Right lobe of liver (tissue), 6 donors: ENCODE measurements around the gene TMEM151B. TPM values are rescaled to one million over a fixed set of nuclear protein-coding genes. Genes with fewer than 3 reads are reported as not detected.

Experiments
- ATAC-seq, 4 donors: fragments of 200-7000 bp; cut with Tn5 transposase; one replicate each; pipeline ENCODE4 v1.9.1; 2020; ENCODE audit warnings: mild to moderate bottlenecking in 4 of 4, moderate library complexity in 4 of 4
- DNase-seq, 3 donors: peaks; one replicate each; pipeline ENCODE4 v3.0.0-alpha.2; 2020
- H3K27ac ChIP-seq, 3 donors: fragments of 200-600 bp; one replicate each; pipeline ENCODE4 v1.8.0; 2022
- H3K27me3 ChIP-seq, 2 donors: fragments of 200-600 bp; one replicate each; pipeline ENCODE4 v1.8.0; 2022
- H3K36me3 ChIP-seq, 4 donors: fragments of 200-600 bp; sonication (generic) in 1 of 4; one replicate each; pipeline versions ENCODE4 v1.5.1 to v1.8.0; 2017 to 2022; ENCODE audit warnings: control low read depth in 1 of 4
- H3K4me1 ChIP-seq, 4 donors: fragments of 200-600 bp; sonication (generic) in 1 of 4; one replicate each; pipeline versions ENCODE4 v1.5.1 to v1.8.0; 2017 to 2022; ENCODE audit warnings: control low read depth in 1 of 4
- H3K4me3 ChIP-seq, 3 donors: fragments of 200-600 bp; one replicate each; pipeline ENCODE4 v1.8.0; 2022
- H3K9me3 ChIP-seq, 4 donors: fragments of 200-600 bp; sonication (generic) in 1 of 4; one replicate each; pipeline versions ENCODE4 v1.5.1 to v1.8.0; 2017 to 2022; ENCODE audit warnings: control low read depth in 1 of 4
- CTCF ChIP-seq, 4 donors: fragments of 200-600 bp in 3 of 4; fragments of 450-650 bp in 1 of 4; IDR thresholded peaks; one replicate each; pipeline versions ENCODE4 v1.5.1 to v1.8.0; 2016 to 2022; ENCODE audit warnings: antibody characterized with exemption in 4 of 4, mild to moderate bottlenecking in 2 of 4
- POLR2A ChIP-seq: fragments of 450-650 bp; IDR thresholded peaks from one replicate; pipeline ENCODE4 v1.6.1; 2017; ENCODE audit warnings: antibody characterized with exemption, mild to moderate bottlenecking
- WGBS: methylation state at CpG from one replicate; pipeline ENCODE4 v1.1.6; 2018; ENCODE audit warnings: low coverage, low lambda C conversion rate; ENCODE audit not compliant: insufficient coverage; ENCODE audit errors: missing lambda C conversion rate; 5-methylcytosine and 5-hydroxymethylcytosine counted together
- intact Hi-C, 2 donors: fragments of 100-400 bp; cut with DNase I; formaldehyde crosslinking; loops; one replicate each; pipeline versions ENCODE4 v1.11.2 to v1.14.1; 2022
- total RNA-seq, 6 experiments: library from RNA; depleted of rRNA in 2 of 6; stranded (reverse); fragments of >200 nt in 2 of 6; fragmentation: NEBNext Ultra II Directional in 3 of 6; extraction: Animal tissue kit (Norgen Biotek cat#: 25700) in 3 of 6; gene quantifications; one replicate each; pipeline versions ENCODE4 v1.1.0 to v1.2.4, GENCODE V29; 2016 to 2023
- donor health status: DM: no; HTN: yes; CAD: no.
- donor health status: DM: no; HTN: no; CAD: no.
- donor health status: DM: no; HTN: no; CAD: no.
- donor health status: DM: no; HTN: yes; CAD: no.
- donor health status: DM: no; HTN: yes; CAD: no.

TMEM151B gene
- total RNA-seq, 6 experiments from 2014 or later = not detected

GRCh38 chr6:44309092-44309491 is 38.8 kb downstream of the TMEM151B start:
- DNase-seq (no peak), ATAC-seq (no peak)
- Histone ChIP-seq H3K4me3 (no peak overlapping the region), H3K9me3 (no peaks in the 10 kb centered on the region), H3K4me1 (peaks cover 0 to 8% (median 2%) of the 10 kb centered on the region in 4 donors), H3K36me3 (peaks cover 0 to 38% (median 21%) of the 10 kb centered on the region in 4 donors), H3K27me3 (no peaks in the 10 kb centered on the region), H3K27ac (no peak overlapping the region)
- WGBS = no CpG with 5 or more reads among the region's 2 CpGs
- intact Hi-C loops = no loop called here
- TF ChIP-seq CTCF (IDR thresholded peaks at IDR 0.05) = no peak
- TF ChIP-seq POLR2A = no peak

- no peak for TF ChIP-seq CTCF (IDR thresholded peaks at IDR 0.05)
- DNase-seq = no peak
- no peak overlapping the region for H3K27ac ChIP-seq
- peaks cover 0 to 33% (median 18%) of the 10 kb centered on the region in 4 donors for H3K36me3 ChIP-seq
- H3K4me1 ChIP-seq = peaks cover 0 to 8% (median 2%) of the 10 kb centered on the region in 4 donors
- no peak for ATAC-seq
- no peak overlapping the region for H3K4me3 ChIP-seq
- no peaks in the 10 kb centered on the region for H3K27me3 ChIP-seq
- intact Hi-C loops = no loop called here
- H3K9me3 ChIP-seq = no peaks in the 10 kb centered on the region
Measured at GRCh38 chr6:44309631-44310030, 39.4 kb downstream of the TMEM151B start.

- Histone ChIP-seq H3K27ac (no peak overlapping the region), H3K36me3 (peaks cover 0 to 30% (median 15%) of the 10 kb centered on the region in 4 donors), H3K27me3 (no peaks in the 10 kb centered on the region), H3K4me1 (peaks cover 0 to 8% (median 2%) of the 10 kb centered on the region in 4 donors), H3K4me3 (no peak overlapping the region), H3K9me3 (no peaks in the 10 kb centered on the region)
- 95% methylated on average over 2 of the region's 3 CpGs for WGBS
- no peak for ATAC-seq
- no peak for DNase-seq
- TF ChIP-seq CTCF (IDR thresholded peaks at IDR 0.05) (no peak), POLR2A (no peak)
- intact Hi-C loops = no loop called here
Measured at GRCh38 chr6:44310241-44310640, 40.0 kb downstream of the TMEM151B start.

GRCh38 chr6:44311304-44311703 is 41.1 kb downstream of the TMEM151B start:
- Histone ChIP-seq H3K27me3 (no peaks in the 10 kb centered on the region), H3K4me1 (peaks cover 0 to 8% (median 2%) of the 10 kb centered on the region in 4 donors), H3K36me3 (peaks cover 0 to 25% (median 14%) of the 10 kb centered on the region in 4 donors), H3K4me3 (no peak overlapping the region), H3K27ac (no peak overlapping the region), H3K9me3 (no peaks in the 10 kb centered on the region)
- no CpG with 5 or more reads among the region's 2 CpGs for WGBS
- no peak for TF ChIP-seq CTCF (IDR thresholded peaks at IDR 0.05)
- intact Hi-C loops = no loop called here
- DNase-seq = no peak
- no peak for ATAC-seq

GRCh38 chr6:44311767-44312166 is 41.5 kb downstream of the TMEM151B start:
- intact Hi-C loops = no loop called here
- peaks cover 0 to 23% (median 13%) of the 10 kb centered on the region in 4 donors for H3K36me3 ChIP-seq
- WGBS = 83% methylated on average over 3 of the region's 3 CpGs
- peaks cover 0 to 8% (median 2%) of the 10 kb centered on the region in 4 donors for H3K4me1 ChIP-seq
- H3K9me3 ChIP-seq = no peaks in the 10 kb centered on the region
- H3K27me3 ChIP-seq = no peaks in the 10 kb centered on the region
- no peak overlapping the region for H3K4me3 ChIP-seq
- ATAC-seq (no peak), DNase-seq (no peak)
- no peak overlapping the region for H3K27ac ChIP-seq
- no peak for TF ChIP-seq POLR2A
- TF ChIP-seq CTCF (IDR thresholded peaks at IDR 0.05) = no peak
